Left kidney (tissue), 8 donors: ENCODE measurements around the gene ASPA. TPM values are rescaled to one million over a fixed set of nuclear protein-coding genes. Genes with fewer than 3 reads are reported as not detected.
A peak's percentile ranks its signal among the peaks of the same experiment; 100 is the strongest.
"Not testable (repeated sequence)": the region's sequence is repeated elsewhere in the genome, so short reads cannot be mapped to it uniquely, and the experiment has no call there.

Experiments used
- DNase-seq: peaks from one replicate; pipeline ENCODE4 v3.0.0-alpha.2; 2013
- long read RNA-seq, 8 donors: transcript quantifications; one replicate each; lab custom pipeline, GENCODE V29; 2026
- polyA plus RNA-seq: library from polyadenylated mRNA; unstranded; fragments of 120-200 nt; gene quantifications from one replicate; pipeline ENCODE4 v1.2.1, GENCODE V29; 2013; ENCODE audit not compliant: insufficient read length

ASPA gene
- 33.2 TPM for polyA plus RNA-seq
- long read RNA-seq, donor 1, full-length matches to known transcripts, result 4 of 4 reads
- long read RNA-seq, donor 1, partial matches to known transcripts, result 0 of 4 reads
- long read RNA-seq, donor 1, other reads (novel, unspliced or antisense), result 0 of 4 reads
- long read RNA-seq, donor 2, full-length matches to known transcripts, result 4 of 11 reads
- long read RNA-seq, donor 2, partial matches to known transcripts, result 7 of 11 reads
- long read RNA-seq, donor 2, other reads (novel, unspliced or antisense), result 0 of 11 reads
- long read RNA-seq, donor 3, full-length matches to known transcripts, result 2 of 8 reads
- long read RNA-seq, donor 3, partial matches to known transcripts, result 6 of 8 reads
- long read RNA-seq, donor 3, other reads (novel, unspliced or antisense), result 0 of 8 reads
- long read RNA-seq, donor 4, full-length matches to known transcripts, result 1 of 1 reads
- long read RNA-seq, donor 4, partial matches to known transcripts, result 0 of 1 reads
- long read RNA-seq, donor 4, other reads (novel, unspliced or antisense), result 0 of 1 reads
- long read RNA-seq, donor 5, full-length matches to known transcripts, result 8 of 8 reads
- long read RNA-seq, donor 5, partial matches to known transcripts, result 0 of 8 reads
- long read RNA-seq, donor 5, other reads (novel, unspliced or antisense), result 0 of 8 reads
- long read RNA-seq, donor 6, full-length matches to known transcripts, result 4 of 4 reads
- long read RNA-seq, donor 6, partial matches to known transcripts, result 0 of 4 reads
- long read RNA-seq, donor 6, other reads (novel, unspliced or antisense), result 0 of 4 reads
- long read RNA-seq, donor 7, full-length matches to known transcripts, result 2 of 8 reads
- long read RNA-seq, donor 7, partial matches to known transcripts, result 6 of 8 reads
- long read RNA-seq, donor 7, other reads (novel, unspliced or antisense), result 0 of 8 reads
- long read RNA-seq, donor 8, full-length matches to known transcripts, result 3 of 8 reads
- long read RNA-seq, donor 8, partial matches to known transcripts, result 5 of 8 reads
- long read RNA-seq, donor 8, other reads (novel, unspliced or antisense), result 0 of 8 reads

DNA sequence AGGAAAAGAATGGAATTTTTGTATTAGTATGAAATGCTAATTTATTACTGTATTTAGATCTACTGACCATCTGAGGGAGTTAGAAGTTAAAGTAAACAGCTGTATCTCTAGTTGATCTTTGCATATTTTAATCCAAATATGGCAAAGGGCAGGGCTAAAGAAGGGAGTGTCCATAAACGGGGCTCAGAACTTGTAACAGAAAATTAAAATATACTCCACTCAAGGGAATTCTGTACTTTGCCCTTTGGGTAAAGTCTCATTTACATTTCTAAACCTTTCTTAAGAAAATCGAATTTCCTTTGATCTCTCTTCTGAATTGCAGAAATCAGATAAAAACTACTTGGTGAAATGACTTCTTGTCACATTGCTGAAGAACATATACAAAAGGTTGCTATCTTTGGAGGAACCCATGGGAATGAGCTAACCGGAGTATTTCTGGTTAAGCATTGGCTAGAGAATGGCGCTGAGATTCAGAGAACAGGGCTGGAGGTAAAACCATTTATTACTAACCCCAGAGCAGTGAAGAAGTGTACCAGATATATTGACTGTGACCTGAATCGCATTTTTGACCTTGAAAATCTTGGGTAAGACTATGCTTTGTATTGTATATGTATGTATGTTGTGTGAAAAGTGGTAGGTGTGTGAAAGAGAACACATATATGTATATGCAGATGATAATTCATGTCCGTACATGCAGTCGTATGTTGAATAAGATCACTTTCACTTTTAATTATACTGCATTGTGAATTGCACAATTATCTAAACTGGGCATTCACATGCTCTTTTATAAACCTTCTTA is at the start of gene ASPA:
Gene ASPA (plus strand): TSS at position 186 of the 799 bp plus-strand sequence. CDS start 163 bp downstream, at position 349.
- DNase-seq, result no peak

DNA sequence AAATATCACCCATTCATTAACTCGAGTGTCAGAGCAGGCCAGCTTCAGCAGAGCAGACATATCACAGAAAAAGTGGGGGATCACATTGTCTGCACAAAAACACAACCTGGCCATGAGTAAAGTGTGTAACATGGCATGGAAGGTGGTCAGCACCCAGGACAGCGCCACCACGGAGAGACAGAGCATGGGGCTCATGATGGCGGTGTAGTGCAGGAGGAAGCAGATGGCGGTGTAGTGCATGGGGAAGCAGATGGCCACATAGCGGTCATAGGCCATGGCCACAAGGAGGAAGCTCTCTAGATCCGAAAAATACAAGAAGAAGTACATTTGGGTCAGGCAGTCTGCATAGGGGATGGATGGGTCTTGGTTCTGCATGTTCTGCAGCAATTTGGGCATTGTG is 42.6 kb upstream of the ASPA start:
- DNase-seq, result not testable (repeated sequence)

DNA sequence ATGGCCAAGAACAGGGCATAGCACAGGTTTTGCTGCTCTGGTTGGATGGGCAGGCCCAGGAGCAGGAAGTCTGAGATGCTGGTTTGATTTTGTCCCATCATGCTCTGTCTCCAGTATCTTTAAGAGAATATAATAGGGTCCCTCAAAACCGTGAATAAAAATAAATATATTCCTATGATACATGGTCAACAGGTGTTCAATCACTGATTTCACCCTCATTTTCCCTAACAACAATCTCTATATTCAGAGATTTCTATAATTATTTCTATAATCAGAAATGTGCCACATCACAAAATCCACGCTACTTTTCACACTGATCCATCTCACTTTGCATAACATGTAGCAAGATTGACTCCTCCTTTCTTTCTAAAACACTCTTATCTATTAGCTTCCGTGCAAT is 42.1 kb upstream of the ASPA start, which contains the start of gene OR1E2:
Gene OR1E2 (minus strand): TSS at position 101 of the 400 bp plus-strand sequence. CDS start 0 bp downstream, at position 101.
- DNase-seq, result no peak

DNA sequence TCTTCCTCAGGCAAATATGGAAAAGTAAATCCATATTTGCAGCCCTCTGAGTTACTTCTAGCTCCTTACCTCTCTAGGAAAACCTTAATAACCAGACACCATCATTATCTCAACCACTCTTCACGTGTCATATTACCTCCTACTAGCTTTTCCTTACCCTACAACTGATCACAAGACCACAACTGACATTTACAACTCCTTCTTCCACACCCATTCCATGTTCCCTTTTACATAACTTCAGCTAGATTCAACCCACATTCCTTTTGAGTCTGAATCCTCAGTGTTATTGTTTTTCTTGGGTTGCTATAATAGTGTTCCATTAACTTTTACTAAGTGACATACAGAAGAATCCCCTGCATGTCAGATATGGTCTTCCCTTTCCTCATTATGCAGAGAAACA is 37.4 kb upstream of the ASPA start:
- DNase-seq, result no peak

DNA sequence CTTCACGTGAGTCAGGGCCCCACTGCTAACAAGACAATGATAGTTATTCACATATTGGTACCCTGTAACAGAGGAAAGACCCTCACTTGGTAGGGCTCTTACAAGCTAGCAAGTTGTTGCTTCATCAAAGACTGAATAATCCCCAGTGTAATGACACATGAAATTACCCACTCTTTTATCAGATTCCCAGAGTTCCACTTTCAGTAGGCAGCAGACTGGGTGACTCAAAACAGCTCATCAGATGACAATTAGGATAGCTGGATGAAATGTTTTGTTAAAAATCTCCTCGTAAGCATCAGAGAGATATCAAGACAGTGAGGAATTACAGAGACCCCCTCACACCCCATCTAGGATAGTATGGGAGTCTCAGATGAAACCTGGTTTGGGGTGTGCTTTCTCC is 35.3 kb upstream of the ASPA start:
- no peak for DNase-seq

DNA sequence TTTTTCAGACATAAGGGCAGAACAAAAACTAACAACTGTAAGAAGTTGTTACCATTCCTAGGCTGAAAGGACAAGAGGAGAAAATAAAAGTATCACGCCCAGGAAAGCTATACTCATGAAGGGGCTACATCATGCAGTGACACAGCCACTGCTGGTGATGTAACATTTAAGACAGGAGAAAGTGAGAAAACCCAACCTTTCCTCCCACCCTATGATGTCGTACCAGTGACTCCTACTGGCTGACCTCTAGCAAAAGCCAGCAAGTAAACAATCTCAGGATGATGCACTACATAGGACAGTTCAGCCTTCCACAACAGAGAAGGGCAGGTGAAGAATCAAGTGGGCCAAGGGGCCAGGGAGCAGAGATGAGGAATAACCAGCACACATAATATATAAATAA is 28.2 kb upstream of the ASPA start:
- DNase-seq, result no peak

DNA sequence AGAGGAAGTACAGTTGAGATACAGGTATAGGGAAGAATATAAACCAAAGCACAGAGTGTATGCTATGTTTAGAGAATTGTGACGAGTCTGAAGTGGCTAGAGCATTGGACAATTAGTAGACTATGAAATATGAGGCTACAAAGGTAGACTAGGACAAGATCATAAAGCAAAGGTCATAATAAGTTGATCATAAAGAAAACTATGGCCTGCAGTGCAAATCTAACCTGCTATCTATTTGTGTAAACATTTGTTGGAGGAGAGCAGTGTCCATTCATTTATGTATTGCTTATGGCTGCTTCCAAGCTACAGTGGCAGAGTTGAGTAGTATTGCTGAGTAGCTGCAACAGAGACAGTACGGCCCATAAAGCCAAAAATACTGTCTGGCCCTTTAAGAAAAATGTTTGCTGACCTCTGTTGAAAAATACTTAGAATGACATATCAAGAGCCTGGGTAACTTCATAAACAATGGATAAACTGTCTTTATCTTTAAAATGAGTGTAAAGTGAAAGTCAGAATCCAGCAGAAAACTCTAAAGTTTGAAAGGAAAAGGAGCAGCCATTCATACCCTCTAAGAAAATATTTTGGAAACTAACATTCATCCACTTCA is 27.6 kb upstream of the ASPA start:
- DNase-seq, result no peak

DNA sequence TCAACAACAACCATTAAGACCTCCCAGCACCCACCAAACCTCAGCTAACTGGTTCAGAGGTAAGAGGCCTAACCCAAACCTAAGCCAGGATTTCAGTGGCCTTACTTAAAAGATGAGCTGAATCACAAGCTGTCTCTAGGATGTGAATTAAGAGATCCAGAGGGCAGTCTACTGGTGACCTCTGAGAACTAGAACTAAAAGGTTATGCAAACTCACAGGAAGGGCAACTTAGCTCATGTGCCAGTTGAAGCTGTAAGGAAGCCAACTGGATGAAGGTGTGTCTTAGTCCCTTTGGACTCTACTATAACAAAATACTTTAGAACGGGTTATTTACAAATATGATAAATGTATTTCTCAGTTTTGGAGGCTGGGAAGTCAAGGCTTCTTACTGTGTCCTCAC is 9.4 kb upstream of the ASPA start:
- DNase-seq, result not testable (repeated sequence)

DNA sequence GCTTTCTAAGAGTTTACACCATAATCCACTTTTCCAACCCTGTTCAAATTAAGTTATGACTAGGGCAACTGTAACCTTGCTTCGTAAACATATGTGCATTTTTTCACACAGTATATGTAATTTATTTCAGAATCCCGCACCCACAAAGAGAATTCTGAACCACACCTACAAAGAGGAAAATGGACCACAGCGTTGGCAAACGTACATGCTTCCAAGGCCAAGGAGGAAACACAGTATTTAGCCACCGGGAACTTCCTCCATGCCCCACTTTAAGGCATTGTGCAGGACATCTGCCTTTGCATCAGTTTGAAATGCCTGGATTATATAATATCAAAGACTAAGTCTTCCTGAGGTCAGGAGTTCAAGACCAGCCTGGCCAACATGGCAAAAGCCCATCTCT is 6.3 kb upstream of the ASPA start:
- no peak for DNase-seq

DNA sequence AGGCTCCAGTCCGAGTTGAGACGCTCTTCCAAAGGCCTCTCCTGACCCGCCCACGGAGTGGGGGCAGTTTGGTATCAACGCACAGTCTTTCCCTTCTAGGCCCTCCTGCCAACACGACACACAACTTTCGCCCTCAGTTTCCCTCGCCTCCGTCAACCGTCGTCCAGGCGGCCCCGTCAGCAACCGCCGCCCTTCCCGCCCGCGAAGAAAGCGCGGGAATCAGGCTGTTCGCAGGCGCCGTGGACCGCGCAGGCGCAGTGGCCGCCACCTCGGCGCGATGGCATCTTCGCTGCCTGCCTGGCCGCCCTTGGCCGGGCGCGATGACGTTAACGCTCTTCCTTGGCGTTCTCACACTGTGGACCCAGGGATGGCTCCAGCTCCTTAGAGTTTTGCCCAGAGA is 4.2 kb upstream of the ASPA start, which contains the start of gene SPATA22:
Gene SPATA22 (minus strand): TSS at position 221 of the 400 bp plus-strand sequence. CDS start 2,494 bp downstream, outside the sequence.
- DNase-seq, result no peak

DNA sequence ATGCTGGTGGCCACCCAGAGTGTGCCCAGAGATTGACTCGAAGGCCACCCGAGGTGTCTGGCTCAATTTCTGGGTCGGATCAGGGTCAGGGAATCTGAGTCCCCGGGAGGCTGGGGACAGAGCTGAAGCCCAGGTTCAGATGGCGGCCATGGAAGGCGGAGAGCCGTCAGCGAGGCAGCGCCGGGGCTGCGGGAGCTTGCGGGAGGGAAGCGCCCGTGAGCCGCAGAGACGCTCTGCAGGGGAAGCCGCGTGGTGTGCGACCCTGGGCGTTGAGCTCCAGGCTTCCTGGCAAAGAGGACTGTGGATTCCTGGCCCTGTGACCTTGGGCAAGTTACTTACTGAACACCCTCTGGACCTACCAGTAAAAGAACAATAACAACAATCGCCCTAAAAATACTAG is 3.7 kb upstream of the ASPA start:
- DNase-seq, result no peak

DNA sequence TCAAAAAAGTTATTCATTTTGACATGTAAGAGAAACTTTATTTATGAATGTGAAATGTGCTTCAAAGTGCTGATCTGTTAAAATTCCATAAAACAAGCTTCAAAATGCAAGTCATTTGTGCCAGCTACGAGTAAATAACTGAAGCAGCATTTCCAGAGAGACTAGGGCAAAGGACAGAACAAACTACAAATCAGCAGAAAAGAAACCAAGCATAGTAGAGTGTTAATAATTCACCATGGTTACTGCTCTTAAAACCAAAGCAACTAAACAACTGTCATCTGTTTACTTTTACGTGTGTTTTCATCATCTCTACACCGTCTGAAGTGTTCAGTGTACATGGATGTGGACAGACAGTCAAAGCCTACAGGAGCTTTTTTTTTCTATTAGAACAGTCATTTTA is 1.6 kb upstream of the ASPA start:
- DNase-seq, result peak; percentile 22

DNA sequence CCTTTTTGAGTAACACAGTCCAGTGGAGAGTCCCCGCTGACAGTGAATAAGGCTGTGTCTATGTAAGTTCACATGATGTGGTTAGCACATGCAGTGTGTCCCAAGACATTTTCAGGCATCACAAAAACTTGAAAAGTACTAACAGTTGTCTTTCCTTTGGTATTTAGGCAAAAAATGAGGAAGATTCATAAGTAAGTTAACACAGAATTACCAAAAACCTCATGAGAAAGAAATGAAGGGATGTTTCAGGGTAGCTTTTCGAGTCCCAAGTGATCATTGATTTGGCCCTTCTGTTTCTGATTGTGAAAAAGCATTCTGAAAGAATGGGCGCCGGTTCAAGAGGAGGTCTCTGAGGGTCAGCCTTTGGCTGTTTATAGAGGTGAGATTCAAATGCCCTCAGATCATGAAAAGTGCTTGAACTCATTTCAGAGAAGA is 529 bp upstream of the ASPA start:
- DNase-seq, result no peak

DNA sequence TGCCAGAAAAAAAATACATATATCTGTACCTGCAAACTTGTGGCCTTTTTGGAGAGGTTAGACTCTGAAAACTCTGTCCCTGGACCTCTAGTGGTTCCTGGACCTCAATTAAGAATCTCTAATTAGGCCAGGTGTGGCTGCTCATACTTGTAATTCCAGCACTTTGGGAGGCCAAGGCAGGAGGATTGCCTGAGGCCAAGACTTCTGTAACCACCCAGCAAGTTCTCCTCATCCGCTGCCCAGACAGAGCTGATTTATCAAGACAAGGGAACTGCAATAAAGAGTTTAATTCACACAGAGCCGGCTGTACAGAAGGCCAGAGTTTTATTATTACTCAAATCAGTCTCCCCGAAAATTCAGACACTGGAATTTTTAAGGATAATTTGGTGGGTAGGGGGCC is 4.2 kb downstream of the ASPA start:
- DNase-seq, result no peak

DNA sequence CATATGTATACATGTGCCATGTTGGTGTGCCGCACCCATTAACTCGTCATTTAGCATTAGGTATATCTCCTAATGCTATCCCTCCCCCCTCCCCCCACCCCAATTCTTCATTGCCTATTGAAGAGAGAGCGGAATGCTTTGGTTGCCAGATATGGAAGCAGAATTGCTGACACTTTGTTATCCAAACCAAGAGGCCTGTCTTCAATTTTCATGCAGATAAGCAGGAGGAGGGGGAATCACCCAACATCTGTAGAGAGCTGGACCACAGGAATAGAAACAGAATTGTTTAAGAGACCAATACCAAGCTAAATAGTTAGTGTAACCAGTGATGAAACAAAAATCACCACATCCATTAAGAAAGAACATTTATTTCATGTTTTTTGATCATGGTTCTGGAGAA is 7.1 kb downstream of the ASPA start:
- DNase-seq, result no peak

DNA sequence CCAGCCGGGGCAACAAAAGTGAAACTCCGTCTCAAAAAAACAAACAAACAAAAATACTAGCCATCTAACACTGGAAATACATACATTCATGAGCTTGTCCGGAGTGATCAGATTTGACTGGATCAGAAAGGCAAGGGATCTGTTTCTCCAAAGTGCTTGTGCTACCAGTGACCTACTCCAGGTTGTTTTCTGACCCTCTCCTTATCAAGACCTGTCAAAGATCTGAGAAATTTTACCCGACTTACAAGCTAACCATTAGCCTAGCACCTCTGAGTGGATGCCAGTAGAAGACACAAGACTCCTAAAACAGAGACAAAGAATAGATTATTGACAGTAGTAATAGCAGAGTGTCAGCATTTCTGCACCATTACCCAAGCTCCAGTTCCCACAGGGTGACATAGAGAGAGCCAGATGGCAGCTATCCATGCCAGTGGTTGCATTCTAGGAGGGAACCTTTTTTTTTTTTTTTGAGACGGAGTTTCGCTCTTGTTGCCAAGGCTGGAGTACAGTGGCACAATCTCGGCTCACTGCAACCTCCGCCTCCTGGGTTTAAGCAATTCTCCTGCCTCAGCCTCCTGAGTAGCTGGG is 9.8 kb downstream of the ASPA start:
- no peak for DNase-seq

DNA sequence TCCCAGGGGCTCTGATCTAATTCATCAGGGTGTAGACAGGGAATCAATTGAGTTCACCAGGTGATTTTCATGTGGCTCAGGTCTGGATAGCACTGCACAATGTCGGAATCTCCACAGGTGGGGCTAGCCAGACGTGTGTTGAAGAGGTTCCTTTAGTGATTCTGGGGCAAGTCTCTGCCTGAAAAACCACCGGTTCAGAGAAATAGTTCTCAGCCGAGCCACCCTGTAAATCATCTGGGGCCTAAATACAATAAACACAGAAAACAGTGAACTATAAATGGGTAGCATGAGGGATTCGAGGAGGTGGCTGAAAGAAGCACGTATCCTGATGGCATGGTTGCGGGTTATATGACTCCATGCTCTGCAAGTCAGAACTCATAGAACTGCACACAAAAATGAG is 21.3 kb downstream of the ASPA start:
- DNase-seq, result no peak

DNA sequence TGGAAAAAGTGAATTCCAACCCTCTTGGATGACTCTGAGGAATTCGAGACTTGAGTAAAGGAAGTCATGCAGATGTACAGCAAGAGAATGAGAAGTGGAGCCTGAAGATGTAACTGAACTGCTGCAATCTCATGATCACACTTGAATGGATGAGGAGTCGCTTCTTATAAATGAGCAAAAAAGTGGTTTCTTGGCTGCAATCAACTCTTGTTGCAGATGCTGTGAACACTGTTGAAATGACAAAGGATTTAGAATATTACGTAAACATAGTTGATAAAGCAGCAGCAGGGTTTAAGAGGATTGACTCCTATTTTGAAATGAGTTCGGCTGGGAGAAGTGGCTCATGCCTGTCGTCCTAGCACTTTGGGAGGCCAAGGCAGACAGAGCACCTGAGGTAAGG is 25.5 kb downstream of the ASPA start:
- DNase-seq, result no peak

DNA sequence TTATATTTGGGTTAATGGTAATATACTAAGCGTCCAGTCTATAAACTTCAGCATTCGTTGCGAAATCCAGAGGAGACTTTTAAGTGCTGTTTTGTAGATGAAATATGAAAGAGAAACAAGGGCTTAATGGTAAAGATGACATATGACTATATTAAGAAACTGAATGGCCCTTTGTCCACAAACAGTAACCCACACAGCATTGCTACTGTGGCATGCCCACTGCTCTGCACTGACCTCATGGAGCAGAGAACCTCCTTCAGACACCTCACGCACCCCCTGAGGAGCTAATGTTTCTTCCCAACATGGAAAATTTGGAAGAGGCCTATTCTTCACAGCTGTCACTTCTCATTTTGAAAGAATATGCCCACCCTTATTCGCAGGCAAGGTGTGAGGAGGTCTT is 26.7 kb downstream of the ASPA start:
- DNase-seq, result no peak

DNA sequence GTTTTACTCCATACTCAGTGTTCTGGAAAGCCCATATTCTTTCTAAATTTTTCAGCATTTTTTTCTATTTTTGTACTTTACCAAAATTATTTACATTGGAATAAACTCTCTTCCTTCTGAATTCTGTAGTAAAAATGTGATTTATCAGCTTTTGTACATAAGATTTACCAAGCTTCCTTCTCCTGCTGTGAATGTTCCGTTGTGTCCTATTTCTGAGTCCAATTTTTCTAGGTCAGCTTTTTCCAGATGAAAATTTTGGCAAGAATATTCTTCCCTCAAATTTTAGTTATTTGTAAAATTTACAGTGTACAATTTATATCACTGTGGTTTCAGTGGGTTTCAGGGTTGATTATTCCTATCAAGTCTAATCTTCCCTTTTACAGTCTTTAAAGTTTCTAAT is 27.5 kb downstream of the ASPA start:
- no peak for DNase-seq

DNA sequence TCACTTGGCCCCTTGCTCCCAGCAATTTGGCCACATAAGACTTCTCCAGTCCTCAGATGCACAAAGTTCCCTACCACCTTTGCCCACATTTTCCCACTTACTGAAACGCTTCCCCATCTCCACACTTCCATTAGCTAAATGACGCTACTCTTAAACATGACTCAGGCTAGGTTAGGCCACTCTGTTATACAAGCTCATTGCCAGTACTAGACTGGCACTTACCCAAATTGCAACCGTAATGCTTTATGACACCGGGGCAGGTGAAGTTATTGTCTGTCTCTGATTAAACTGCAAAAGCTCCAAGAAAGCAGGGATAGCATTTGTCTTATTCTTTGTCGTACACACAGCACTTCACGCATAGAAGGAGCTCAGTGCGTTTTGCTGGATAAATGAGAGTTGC is 29.2 kb downstream of the ASPA start:
- DNase-seq, result no peak
